HG02763 (cell line): Measurements from ENCODE around the gene UBE2E1.

Source experiments
- ATAC-seq: cut with Tn5 transposase; IDR thresholded peaks from one replicate; pipeline ENCODE4 v1.9.1; 2021; ENCODE audit warnings: mild to moderate bottlenecking, moderate library complexity; ENCODE audit not compliant: unreplicated experiment

UBE2E1 gene

DNA sequence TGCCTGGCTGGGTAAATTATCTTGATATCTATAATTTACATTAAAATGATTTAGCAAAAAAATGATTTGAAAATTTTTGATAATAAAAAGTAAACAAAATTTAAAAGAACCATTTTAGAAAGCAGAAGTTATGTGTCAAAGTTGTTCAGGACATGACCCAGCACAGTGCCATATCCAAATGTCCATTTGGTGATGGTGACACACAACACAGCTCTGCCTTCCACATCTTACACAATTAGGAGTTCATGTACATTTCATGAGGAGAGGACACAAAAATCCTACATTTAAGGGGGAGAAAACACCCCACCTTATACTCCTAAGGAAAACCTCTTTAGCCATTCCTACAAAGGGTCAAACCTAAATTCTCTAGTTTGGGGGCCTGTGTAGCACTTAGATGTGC is 10.7 kb upstream of the UBE2E1 start:
- no peak for ATAC-seq

DNA sequence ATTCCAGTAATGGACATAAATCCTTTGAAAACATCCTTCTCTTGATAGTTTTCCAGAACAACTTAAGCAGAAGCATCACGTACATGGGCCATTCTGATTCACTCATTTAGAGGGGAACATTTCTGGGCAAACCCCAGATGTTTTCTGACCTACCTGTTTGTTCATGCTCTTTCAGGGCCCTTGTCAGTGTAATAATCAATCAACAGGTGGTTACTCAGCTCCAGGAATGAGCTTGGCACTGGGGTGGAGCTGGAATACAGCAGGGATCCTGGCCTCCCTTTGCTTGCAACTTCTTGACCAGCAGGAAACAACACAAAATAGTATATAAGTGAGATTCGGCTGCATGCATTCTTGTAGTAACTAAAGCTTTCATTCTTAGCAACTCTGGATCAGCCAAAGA is 9.2 kb upstream of the UBE2E1 start:
- no peak for ATAC-seq

DNA sequence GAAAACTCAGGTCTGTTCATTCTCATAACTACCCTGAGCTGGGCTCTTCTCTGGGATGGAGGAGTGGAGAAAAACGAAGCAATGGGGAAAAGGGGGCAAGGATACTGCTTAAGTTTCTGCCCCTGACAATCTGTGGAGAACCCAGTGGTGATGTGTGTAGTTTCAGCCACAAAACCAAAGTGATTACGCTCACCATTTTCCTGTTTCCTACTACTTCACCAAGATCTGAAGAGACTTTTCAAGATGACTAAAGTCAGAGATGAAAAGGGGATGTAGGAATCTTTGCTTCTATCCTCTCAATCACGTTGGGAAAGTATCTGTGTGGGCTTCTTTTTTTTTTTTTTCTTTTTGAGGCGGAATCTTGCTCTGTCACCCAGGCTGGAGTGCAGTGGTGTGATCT is 8.3 kb upstream of the UBE2E1 start:
- peak; percentile 77 for ATAC-seq

DNA sequence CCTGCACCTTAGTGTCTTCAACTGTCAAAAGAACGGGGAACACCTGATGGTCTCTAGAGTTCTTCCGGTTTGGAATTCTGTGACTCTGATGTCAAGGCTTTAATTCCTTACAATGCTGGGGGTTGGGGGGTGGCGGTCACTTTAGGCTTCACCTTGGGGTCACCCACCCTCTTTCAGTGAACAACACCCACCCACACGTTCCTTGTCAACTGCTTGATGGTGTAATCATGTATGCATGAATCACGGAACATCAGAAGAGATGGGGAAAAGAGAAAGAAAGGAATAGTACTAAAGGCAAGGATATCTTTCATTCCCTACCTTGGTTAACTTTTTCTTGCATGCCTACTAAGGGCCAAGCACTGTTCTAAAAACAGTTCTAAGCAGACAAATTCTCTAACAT is 7.3 kb upstream of the UBE2E1 start:
- ATAC-seq = no peak

DNA sequence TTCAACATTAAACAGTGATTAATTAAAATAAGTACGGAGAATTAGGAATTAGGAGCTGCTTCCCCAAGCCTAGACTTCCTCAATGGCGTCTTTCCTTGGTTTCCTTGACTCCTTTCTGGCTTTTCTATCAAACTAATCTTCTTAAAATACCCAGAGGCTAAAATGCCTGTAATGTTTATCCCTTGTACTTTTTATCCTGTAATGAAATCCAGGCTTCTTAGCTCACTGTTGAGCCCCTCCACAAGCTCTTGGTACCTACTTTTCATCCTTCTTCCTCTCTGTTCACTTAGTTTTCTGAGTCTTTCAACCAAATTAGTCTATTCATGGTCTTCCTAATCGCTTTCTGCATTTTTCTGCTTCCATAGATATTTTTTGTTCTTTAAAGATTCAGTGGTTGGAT is 6.9 kb upstream of the UBE2E1 start:
- no peak for ATAC-seq

DNA sequence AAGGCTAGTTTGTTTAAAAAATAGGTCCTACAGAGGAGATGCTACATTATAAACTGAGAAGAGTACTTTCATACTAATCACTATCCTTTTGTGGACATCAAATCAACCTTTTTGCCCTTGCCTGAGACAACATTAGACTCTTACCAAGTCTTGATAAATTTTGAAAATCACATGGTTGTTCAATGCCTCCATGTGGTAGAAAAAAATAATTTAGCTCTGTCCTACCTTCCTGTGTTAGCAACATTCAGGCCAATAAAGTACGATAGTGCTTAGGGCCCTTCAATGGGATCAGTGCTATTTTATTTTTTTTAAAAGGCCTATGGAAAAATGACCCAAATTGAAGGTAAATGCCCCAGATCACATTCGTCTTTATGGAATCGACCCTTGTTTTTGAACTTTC is 5.0 kb upstream of the UBE2E1 start:
- no peak for ATAC-seq

DNA sequence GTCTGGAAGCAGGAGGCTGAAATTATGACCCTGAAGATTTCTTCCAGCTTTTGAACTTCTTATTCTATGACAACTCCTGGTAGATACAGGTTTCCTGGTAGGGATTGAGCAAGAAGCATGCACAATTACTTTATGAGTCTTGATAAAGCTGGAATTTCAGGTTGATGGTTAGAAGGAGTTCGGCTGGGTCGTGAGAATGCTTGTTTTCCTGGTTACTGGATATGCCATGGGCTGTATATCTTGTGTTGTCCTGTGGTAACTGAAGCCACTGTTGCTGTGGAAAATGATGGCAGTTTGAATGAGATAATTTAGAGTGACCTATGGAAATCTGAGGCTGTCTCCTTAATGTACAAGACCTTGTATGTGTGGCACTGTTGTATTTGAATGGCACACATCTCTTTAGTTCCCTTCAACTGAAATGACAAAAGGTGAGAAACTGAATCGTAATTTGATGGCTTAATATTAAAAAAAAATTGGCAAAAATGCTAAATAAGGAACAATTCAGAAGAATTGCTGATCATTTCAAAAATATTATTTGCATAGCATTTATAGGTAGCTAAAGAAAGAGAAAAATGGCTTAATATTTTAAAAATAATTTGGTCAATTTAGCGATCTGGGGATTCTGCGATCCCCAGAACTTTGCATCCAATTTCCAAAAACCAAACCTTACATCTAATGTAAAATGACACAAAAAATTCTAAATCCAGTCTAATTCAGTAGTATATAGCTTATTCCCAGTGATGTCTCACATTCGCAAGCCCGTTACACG is 1.1 kb upstream of the UBE2E1 start:
- no peak for ATAC-seq

DNA sequence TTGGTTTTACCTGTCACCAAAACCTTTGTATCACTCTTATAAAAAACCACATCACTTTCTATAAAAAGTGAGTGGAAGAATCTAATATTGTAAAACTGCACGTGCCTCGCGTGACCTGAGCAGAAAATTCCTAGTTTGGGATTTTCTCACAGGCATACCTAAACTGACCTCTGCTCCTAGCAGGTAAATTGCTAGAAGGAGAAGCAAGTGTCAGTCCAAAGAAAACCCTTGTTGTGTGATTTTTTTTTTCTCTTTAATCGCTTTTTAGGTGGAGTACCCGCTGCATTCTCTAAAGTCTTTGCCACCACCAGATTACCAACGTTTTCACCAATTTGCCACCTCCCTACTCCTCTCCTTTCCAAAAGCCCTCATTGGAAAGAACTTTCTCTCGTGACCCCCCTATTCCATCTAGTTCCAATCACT is 534 bp upstream of the UBE2E1 start:
- no peak for ATAC-seq

DNA sequence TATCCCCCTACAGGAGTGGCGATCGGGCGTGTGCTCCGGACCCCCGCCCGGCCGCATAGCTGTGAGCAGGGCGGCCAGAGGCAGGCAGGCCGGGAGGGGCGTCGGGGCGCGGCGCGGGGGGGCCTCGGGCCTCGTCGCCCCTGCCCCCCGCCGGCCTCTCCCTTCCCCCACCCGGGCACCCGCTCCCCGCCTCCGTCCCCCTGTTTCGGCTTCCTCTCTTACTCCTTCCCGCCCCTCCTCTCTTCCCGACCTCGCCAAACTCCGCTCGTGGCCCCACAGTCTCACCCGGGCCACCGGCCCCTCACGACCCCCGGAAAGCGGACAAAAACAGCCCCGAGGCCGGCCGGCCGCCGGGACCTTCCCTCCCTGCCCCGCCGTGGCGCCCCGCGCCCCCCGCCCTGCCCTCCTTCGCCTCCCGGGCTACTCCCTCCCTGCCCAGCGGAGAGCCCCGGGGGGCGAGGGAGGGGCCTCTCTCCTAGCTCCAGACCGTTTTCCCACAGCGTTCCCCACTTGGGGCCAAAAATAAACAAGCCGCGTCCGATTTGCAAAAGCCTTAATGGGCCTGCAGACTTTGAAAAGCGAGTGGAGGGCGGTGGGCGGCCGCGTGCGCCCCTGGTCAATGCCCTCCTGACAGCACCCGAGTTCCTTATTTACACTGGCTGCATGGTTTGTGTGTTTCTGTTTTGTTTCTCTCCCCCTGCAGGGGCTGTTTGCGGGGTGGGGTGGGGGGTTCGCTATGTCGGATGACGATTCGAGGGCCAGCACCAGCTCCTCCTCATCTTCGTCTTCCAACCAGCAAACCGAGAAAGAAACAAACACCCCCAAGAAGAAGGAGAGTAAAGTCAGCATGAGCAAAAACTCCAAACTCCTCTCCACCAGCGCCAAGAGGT is 1.0 kb downstream of the UBE2E1 start:
- peak; percentile 5 for ATAC-seq

DNA sequence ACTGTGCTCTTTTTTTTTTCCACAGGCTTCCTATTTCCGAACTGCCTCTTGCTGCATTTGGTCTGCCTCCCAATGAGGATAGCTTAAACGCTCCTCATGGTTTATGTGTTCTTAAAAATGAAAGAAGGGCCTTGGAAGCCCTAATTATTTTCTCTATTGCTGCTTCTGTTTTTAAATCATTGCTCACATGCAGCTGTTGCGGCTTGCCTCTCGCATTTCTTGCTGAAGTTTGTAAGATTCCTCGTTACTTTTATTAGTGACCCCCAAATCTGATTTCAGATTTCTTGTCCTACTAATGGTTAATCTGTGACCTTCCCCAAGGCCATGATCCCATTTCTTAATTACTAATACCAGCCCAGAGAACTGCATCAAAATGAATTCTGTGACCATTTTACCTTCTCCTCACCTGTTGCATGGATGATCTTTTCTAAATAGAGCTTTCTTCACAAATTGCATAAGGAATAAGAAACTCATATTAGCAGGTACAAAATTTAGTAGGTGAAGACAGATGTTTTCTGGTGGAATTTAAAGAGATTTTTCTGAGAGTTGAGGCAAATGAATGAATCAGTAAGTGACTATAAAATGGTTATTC is 1.8 kb downstream of the UBE2E1 start:
- ATAC-seq = no peak

DNA sequence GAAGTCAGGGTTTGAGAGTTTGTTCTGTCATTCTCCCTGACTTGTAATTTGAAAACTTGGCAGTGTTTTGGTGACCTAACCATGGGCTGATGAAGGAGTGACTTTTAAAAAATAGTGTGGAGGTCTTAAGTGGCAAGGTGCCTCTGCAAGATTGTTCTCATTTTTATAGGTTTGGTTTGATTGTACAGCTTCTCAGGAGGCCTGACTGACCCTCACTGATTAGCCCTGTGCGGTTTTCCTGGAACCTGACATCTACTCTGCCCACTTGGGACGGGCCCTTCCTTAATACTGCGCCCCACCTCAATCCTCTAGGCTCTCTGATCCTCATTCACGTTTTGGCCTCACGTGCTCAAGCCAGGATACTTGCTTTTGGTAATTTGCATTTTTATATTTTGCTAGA is 2.8 kb downstream of the UBE2E1 start:
- no peak for ATAC-seq

DNA sequence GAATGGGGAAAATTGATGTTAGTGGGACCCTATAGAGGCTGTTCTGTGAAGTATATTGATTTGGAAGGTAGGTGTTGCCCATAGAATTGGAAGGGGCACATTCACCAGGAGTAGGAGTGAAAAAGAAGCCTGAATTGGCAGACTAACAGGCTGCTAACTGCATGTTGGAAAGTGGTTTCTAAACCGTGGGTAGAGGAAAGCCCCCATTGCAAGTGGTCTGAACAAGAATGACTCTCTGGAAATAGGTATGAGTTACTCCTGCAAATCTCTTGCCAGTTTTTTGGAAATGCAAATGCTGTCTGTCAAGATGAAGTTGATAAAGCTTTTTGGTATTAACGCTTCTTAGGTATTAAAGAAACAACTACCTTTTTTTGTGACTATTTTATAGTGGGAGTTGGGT is 3.5 kb downstream of the UBE2E1 start:
- no peak for ATAC-seq

DNA sequence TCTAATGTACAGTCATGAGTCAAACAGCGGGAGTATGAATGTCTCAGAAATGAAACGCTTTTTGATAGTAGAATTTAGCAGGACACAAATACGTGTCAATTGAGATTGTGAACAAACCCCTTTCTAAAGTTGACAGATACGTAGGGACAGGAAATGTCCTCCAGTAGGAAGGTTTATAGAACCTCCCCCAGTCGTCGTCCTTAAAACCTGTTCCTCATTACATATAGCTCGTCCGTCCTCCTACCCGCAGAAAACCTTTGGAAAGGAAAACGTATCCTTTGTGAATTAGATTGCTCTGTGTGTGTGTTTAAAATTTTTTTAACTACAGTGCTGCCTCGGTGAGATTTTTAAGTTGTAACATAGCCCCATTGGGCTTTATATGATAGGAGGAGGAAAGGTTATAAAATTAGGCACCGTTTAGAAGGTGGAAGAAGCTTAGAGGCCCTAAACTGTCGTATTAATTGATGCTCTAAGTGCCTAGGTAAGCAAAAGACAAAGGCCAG is 4.1 kb downstream of the UBE2E1 start:
- no peak for ATAC-seq

DNA sequence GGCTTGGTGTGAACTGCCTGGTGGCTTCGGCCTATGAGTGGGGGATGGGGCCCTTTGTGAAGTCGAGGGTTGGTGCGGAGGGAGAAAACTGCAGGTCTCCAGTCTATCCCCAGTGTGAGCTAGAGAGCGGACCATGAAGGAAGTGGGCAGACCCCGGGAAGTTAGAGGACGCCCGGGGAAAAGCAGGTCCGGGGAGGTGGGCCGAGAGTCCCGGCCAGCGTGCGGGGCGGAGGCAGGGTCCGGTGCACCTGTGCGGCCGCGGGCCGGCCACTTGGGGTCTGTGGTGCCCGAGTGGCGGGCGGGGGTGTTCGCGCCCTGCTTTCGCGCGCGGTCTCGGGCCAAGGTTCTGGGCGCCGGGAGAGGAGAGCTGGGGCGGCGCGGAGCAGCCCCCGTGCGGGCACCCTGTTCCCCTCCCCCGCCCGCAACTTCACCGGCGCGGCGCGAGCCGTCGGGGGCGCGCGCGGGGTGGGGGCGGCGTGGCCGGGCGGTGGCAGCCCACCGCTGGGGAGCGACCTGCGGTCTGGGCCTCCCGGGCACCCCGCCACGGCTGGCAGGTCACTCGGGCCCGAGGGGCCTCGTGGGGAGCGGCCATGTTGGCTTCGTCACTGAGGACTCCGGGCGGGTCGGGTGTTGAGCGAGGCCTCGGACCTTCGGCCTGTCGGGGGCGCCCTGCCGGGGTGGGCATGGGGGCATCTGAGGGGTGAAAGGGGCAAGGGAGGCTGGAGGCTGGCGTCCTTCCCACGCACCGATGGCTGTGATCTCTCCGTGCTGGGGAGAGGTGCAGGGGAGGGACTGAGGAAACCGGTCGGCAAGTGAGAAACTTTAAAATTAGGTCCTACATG is 4.8 kb downstream of the UBE2E1 start:
- ATAC-seq = peak; percentile 28

DNA sequence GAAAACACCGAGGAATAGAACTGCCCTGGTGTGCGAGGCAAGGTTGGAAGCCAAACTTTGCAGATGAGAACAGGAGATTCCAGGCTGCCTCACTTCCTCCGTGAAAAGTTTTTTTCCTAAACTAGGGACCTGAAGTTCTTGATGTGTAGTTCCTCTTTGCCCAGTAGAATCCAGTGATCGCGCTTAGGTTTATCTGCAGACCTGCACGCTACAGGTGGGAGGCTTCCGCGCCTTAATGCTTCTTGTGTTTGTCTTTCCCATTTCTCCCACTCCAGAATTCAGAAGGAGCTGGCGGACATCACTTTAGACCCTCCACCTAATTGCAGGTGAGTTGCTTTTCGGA is 5.4 kb downstream of the UBE2E1 start:
- peak; percentile 1 for ATAC-seq

DNA sequence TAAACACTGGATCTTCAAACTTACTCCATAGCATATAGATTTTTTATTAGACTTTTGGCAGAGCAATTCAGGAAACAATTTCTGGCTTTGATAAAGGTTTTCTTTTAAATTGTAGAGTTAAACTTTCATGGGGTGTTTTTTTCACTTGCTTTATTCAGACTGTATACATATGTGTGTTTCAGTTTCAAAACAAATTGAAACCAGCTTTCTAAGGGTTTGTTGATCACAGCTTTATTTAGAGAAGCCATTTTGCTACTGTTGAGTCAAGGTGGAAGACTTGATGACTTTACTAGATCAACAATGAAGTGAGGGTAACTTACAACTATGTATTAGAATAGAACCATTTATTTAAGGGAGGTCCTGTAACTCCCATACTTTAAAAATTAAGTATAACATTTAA is 6.2 kb downstream of the UBE2E1 start:
- ATAC-seq = peak; percentile 42

DNA sequence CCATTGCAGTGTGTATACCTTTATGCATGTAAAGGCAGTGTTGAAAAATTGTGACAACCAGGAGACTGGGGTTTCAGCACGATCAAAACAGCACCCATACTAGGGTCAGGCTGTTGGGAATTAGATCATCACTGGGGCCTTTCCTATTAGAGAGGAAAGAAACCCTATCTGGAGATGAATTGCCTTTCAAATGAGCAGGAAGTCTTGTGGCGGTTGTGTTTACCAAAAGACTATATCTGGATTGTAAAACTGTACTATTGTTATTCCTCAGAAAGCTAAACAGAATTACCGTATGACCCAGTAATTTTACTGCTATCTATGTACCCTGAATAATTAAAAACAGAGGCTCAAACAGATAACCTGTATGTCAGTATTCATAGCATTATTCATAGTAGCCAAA is 10.1 kb downstream of the UBE2E1 start:
- no peak for ATAC-seq

DNA sequence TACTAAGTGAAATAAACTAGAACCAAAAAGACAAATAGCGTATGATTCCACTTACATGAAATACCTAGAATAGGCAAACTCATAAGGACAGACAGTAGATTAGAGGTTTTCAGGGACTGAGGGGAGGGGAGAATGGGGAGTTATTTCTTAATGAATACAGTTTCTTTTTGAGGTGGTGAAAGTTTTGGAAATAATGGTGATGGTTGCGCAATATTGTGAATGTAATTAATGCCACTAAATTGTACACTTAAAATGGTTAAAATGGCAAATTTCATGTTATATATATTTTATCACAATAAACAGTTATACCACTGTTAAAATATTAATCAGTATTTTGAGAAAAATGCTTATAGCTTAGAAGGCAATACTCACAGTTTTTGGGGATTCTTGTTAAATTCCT is 11.0 kb downstream of the UBE2E1 start:
- ATAC-seq = no peak

DNA sequence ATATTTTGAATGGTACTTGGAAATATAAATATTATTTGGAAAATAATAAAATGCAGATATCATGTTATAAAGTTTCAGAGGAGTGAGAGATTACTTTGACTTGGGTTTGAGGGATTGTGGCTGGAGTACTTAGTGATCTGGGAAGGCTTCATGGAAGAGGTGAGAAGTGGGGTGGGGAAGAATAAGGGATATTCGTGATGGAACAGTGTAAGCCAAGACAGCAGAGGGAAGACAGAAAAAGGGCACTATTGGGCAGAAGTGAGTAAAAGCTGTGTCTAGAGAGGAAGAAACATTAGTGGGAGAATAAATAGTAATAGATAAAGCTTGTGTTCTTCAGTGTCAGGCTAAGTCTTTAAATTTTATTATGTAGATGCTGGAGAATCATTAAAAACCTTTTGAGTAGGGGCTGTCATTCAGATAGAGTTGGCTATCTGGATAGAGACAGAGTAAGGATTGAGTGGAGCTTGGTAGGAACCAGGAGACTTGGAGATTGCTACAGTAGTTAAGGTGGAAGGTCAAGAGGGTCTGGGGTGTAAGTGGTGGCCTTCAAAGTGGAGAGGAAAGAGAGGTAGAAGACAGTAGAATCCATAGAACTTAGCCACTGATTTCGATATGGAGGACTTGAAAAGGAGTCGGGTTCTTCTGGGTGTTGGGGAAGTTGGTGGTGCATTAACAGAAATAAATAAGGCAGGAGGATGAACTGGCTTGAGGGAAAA is 11.9 kb downstream of the UBE2E1 start:
- ATAC-seq = no peak
